ENCODE measurements around the gene KAZALD1.

DNA sequence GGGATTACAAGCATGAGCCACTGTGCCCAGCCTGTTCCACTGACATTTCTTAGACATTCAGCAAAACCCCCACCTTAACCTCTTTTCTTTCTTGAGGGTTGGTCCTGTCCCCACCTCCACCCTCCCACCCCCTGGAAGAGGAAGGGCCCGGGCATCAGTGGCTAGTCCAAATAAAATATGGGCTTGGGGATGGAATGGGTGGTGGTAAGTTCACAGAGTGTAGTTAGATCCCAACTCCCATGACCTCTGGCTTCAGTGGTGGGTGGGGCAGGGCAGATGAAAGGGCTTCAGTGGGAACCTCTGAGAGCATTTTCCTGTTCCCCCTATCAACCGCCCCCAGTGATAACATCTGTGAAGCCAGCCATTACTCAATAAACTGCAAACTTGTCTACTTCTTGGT lies 20.9 kb upstream of the KAZALD1 start:
- TF ChIP-seq, protein P1, sequence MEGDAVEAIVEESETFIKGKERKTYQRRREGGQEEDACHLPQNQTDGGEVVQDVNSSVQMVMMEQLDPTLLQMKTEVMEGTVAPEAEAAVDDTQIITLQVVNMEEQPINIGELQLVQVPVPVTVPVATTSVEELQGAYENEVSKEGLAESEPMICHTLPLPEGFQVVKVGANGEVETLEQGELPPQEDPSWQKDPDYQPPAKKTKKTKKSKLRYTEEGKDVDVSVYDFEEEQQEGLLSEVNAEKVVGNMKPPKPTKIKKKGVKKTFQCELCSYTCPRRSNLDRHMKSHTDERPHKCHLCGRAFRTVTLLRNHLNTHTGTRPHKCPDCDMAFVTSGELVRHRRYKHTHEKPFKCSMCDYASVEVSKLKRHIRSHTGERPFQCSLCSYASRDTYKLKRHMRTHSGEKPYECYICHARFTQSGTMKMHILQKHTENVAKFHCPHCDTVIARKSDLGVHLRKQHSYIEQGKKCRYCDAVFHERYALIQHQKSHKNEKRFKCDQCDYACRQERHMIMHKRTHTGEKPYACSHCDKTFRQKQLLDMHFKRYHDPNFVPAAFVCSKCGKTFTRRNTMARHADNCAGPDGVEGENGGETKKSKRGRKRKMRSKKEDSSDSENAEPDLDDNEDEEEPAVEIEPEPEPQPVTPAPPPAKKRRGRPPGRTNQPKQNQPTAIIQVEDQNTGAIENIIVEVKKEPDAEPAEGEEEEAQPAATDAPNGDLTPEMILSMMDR (conservative IDR thresholded peaks at IDR 0.05; ENCODE audit: low read depth, low read length): no peak
- TF ChIP-seq EZH2 (IDR thresholded peaks at IDR 0.05; ENCODE audit: low read length, unreplicated experiment) (no peak), EZH2phosphoT487 (IDR thresholded peaks at IDR 0.05; ENCODE audit: borderline replicate concordance, low read length) (no peak)
